ENCODE results near the gene PIP4K2A. TPM values are rescaled to one million over a fixed set of nuclear protein-coding genes. Genes with fewer than 3 reads are reported as not detected.

The PIP4K2A gene
- total and polyA plus RNA-seq, 2 of the 8 experiments (the other 6 are each of a cell fraction or from before 2014, with no cell fraction given), result 19.0 to 60.9 TPM

GRCh38 chr10:22573820-22574569, 140.4 kb downstream of the PIP4K2A start (continued):
- peak; percentile 11 to 62 (median 49) for TF ChIP-seq CTCF (IDR thresholded peaks at IDR 0.05; ENCODE audit: control extremely low read depth in 1 of 3, insufficient read depth in 1 of 3, low read depth in 1 of 3, low read length in 3 of 3)
- no peak for TF ChIP-seq POLR2AphosphoS5 (IDR thresholded peaks at IDR 0.05; ENCODE audit: low read depth, low read length)
- TF ChIP-seq JUND (IDR thresholded peaks at IDR 0.05; ENCODE audit: low read length), result no peak
- peak; percentile 63 to 66 for TF ChIP-seq RAD21 (IDR thresholded peaks at IDR 0.05 in 1 of 2, conservative IDR thresholded peaks at IDR 0.05 in 1 of 2; ENCODE audit: low read depth in 2 of 2, low read length in 2 of 2)

Measured in H1 (cell line).